ENCODE results near the gene OARD1.

The OARD1 gene

GRCh38 chr6:41073968-41074691 lies 2.0 kb upstream of the OARD1 start:
- no peak for DNase-seq

GRCh38 chr6:41073203-41073967 lies 1.2 kb upstream of the OARD1 start:
- peak; percentile 77 for DNase-seq

DNA sequence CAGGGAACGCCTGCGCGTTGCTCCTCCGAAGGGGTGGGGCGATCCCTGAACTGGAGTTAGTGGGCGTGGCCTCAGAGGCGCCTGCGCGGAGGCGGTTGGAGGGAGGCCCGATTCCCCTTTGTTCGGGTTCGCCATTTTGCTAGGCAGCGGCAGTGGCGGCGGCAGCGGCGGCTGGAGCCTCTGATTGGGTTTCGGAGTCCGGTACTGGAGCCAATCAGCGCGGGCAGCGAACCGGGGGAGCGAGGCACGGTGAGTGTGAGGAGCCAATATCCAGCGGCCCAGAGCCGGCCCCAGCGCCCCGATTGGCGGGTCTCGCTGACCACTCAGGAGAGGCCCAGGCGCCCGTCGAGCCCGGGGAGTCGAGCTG lies 663 bp upstream of the OARD1 start, which contains the start of gene NFYA:
TSS of gene NFYA (plus strand) at position 139 of the 367 bp plus-strand sequence. CDS start 6,116 bp downstream, outside the sequence.
- DNase-seq: peak; percentile 100

DNA sequence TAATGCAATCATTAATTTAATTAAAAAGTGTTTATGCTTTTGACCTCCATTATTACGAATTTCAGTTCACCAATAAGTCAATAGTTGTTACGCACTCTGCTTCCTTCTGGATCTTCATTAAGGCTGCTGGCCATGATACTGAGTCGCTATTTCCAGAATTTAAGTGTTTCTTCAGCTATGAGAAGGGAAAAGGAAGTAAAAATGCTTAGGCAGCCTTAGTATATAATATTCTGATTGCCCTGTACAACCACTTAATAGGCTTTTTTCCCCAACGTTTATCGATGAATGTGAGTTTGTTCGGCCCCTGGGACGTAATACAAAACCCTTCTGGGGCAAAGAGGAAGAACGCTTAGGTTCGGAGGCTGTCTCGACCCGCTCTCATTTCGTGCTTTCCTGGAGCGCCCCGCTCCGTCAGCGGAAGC lies 644 bp downstream of the OARD1 start:
- DNase-seq: peak; percentile 67

DNA sequence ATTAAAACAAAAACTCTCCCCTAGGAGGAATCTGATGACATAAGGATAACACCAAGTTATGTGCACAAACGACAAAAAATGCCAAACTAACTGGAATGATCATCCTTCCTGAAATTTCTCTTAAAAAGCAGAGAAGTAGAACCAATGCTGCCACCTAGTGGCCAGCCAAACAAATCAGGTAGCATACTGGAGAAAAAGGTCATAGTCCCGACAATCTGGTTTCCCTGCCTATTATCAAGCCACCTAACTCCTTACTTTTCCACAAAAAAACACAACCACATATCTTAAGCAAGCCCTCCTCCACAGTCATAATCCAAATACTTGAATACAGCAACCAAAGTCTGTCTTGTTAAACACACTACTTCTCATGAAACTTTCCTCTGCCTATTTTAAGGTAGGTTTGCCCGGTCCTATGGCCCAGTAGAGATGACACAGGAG lies 5.3 kb downstream of the OARD1 start:
- peak; percentile 62 for DNase-seq

DNA sequence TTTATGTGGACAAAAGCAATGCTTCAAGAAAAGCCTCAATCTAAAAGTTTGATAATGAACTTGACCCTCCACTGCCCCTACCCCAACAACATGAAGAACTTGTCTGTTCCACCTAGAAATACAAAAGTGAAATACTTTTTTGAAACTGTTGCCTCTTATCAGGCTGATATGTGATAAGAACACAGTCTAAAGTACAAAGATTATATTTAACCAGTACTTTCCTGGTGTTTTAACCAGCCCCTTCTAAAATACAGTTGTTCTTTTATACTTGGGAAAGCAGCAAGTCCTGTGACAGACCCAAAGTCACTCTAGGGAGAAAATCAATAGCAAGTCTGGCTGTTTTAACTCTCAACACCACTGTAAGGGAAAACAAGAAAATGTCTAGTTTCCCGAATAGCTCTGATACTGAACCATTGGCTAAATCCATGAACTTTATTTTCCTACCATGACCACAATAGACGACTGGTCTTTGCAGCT lies 6.6 kb downstream of the OARD1 start:
- no peak for DNase-seq

DNA sequence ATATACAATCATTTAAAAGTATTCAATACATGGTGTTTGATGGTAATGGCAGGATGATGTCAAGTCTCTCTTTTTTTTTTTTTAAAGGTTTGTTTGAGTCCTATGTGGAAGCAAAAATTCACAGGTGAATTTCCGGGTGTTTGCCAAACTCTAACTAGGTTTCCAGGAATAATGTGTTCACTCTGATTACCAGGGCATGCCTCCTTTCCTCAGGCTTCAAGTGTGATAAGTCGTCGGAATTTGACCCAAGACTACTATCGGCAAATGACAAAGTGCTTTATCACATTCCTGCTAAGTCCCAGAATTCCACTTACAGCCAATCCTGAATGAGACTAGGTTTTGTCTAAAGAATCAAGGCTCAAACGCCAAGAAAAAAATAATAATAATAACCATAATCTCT lies 7.3 kb downstream of the OARD1 start:
- DNase-seq: no peak

DNA sequence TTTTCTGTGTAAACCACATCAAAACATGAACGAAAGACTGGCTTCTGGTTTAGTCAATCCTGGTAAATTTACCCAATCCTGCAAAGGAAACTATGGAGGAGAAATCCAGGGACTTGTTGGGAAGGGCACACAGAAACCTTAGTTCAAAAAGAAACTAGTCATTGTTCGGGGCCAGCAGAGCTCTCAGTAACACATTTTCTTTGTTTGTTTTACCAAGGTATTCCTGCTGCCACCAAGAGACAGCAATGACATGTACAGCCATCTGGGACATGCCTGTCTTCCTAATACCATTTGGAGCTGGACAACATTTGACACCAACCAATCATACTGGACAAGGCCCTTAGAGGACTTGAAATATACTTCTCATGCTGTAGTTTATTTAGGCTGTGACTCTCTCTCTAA lies 8.3 kb downstream of the OARD1 start:
- no peak for DNase-seq

GRCh38 chr6:41062056-41062455 lies 10.1 kb downstream of the OARD1 start:
- DNase-seq: no peak

GRCh38 chr6:41061196-41061726 lies 10.9 kb downstream of the OARD1 start:
- DNase-seq: no peak

GRCh38 chr6:41059556-41059955 lies 12.6 kb downstream of the OARD1 start:
- no peak for DNase-seq

- DNase-seq: no peak
These were observed 13.4 kb downstream of the OARD1 start for GRCh38 chr6:41058783-41059181.

DNA sequence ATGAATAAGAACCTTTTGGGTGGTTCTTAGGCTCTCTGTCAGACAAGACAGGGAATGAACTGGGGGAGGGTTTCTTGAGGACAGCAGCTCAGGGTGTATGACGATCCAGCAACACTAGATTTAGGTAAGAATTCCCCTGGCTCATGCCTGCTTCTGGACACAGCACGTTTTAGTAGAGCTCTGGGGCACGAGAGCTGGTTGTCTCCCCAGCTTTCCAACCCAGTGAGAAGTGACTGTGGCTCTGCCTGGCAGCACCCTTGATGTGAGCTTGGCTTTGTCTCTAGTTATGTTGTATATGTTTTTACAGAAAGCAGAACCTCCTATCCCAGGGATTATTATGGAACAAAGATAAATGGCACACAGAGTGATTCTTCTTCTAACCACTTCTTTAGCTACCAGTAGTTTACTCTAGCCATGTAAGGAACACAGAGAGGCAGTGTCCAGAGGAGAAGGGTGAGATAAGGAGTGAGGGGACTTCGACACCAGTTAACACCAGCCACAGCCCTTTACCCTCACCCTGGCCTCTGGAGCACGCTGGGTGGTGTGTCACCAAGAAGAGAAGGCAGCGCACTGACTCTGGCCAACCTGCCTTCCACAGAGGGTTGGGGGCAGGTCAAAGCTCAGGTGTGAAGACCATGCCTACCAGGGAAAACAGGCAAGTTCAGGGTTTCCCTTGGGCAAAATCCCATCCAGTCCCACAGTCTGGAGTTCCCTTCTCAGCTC lies 15.2 kb downstream of the OARD1 start:
- DNase-seq: no peak

DNA sequence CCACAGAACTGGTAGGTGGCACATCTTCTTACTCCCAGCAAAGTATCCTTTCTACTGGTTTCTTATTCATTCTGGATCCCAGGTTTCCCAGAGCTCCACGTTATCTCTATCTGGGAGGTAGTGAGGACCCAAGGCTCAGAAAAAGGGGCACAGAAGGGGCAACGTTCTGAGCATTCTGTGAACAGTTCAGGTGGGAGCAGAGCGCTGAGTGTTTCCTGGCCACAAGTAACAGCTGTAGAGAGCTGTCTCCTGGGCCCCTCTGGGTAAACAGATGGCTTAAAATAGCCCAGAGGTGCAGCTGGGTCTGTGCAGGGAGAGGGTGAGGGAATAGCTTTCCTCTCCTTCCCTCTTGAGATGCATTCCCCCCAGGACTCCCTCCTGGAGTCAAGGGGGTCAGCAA lies 17.0 kb downstream of the OARD1 start:
- no peak for DNase-seq

- no peak for DNase-seq
These were observed 17.6 kb downstream of the OARD1 start for GRCh38 chr6:41054511-41054910.

GRCh38 chr6:41053041-41053440 lies 19.1 kb downstream of the OARD1 start, which contains the start of gene APOBEC2:
APOBEC2 (plus strand) TSS chr6:41053202; CDS start chr6:41053348, 146 bp downstream.
- no peak for DNase-seq

GRCh38 chr6:41051873-41052272 lies 20.3 kb downstream of the OARD1 start:
- no peak for DNase-seq

DNA sequence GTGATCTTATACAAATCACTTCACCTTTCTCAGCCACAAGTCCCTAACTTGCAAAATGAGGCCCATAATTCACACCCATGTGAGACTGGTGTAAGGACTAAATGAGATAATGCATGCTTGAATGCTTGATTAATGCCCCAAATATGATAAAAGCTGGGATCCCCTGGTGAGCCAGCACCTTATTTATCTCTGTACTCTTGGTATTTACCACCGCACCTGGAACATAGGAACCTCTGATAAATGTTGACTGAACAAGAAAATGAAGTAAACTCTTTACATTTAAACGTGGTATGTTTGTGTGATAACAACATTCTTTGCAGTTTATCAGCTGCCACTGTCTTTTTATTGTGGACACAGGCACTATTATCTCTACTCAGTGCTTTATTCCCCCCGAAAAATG lies 21.6 kb downstream of the OARD1 start:
- no peak for DNase-seq

GRCh38 chr6:41049955-41050354 lies 22.2 kb downstream of the OARD1 start:
- DNase-seq: no peak

DNA sequence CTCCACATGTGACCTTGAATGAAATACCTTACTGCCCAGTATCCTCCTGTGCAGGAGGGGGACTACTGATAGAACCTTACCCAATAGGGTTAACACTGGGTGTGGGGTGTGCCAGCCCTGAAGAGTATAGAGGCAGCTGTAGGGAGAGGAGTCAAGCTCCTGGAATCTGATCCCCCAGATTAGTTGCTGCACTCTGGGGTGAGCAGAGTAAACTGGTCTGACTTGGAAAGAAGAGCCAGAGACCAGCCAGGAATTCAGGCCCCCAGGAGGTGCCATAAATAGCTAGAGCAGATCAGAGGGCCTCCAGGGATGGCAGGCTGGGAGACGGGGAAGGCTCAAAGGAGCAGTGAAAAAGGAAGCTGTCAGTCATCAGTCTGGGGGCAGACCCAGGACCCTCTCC lies 22.6 kb downstream of the OARD1 start:
- DNase-seq: no peak

DNA sequence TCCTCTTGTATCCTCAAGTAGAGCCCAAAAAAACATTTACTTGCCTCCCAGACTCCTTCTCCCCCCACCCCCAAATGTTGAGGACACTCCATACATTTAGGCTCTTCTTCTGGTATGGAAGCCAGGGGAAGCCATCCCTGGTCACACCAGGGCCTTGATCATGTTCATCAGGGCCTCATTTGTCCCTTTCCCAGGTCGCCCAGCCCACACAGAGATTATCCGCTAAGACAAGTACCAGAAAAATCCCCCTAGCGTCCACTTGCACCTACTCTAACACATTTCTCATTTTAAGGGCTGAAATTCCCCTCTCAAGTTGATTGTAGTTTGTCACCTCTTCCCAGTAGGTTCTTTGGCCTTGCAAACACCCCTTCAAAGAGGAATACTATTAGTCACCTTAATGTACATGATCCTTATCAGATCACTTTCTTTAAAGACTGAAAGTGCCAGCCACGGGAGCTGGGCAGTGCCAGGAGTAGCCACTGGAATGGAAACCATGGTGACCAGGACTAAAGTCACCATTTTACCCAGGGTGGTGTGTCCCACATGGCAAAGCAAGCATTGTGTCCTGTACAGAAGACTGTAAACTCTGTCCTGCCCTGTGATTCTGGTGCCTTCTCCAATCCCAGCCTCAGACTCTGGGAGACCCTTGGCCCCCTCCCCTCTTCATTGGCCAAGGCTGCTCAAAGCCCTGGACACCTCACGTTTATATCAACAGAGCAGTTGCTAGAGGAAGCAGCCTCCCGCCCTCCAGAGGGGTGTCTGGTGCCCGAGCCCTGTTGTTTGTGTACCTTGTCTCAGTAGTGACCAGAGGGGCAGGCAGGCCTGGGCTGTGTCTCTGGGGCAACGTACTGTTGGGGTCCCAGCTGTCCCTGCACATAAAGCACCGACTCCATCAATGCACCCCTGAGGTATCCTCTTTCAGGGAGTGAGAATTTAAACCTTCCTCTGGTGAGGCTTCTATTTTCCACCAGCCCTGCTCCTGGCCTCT lies 24.1 kb downstream of the OARD1 start:
- DNase-seq: no peak

- no peak for DNase-seq
These were observed 24.9 kb downstream of the OARD1 start for GRCh38 chr6:41047306-41047705.
